HepG2 (cell line): ENCODE data around the gene FKBP8. TPM values are rescaled to one million over a fixed set of nuclear protein-coding genes. Genes with fewer than 3 reads are reported as not detected.

ENCODE experiments used
- CHD2 ChIP-seq: IDR thresholded peaks from 2 replicates; pipeline ENCODE4 v1.6.1; 2011; ENCODE audit warnings: low read depth, low read length, improper control_type of control experiment
- PAX8 ChIP-seq: sonication (generic); formaldehyde crosslinking; IDR thresholded peaks from 2 replicates; pipeline ENCODE4 v1.8.0; 2022; ENCODE audit warnings: mild to moderate bottlenecking, missing genetic modification reagents, borderline replicate concordance
- PRMT3 ChIP-seq: sonication (generic); formaldehyde crosslinking; IDR thresholded peaks from 2 replicates; pipeline ENCODE4 v1.8.1; 2022; ENCODE audit warnings: low read depth, mild to moderate bottlenecking, moderate library complexity, missing genetic modification reagents, borderline replicate concordance
- SP1 ChIP-seq, 2 experiments: fragments of 450-650 bp in 1 of 2; sonication (generic) in 1 of 2; formaldehyde crosslinking in 1 of 2; IDR thresholded peaks; 2 replicates each; pipeline versions ENCODE4 v1.4.0 to v1.6.1; 2016 to 2020; ENCODE audit warnings: missing genetic modification reagents in 1 of 2
- SP140L ChIP-seq: sonication (generic); formaldehyde crosslinking; IDR thresholded peaks from 2 replicates; pipeline ENCODE4 v1.4.0; 2020; ENCODE audit warnings: missing genetic modification reagents, borderline replicate concordance
- ZBTB7A ChIP-seq: sonication (generic); formaldehyde crosslinking; IDR thresholded peaks from 2 replicates; pipeline ENCODE4 v1.8.0; 2022; ENCODE audit warnings: mild to moderate bottlenecking, missing genetic modification reagents
- ZNF143 ChIP-seq: sonication (generic); formaldehyde crosslinking; IDR thresholded peaks from 2 replicates; pipeline ENCODE4 v1.4.0; 2020; ENCODE audit warnings: missing genetic modification reagents
- ZNF326 ChIP-seq: sonication (generic); formaldehyde crosslinking; IDR thresholded peaks from 2 replicates; pipeline ENCODE4 v1.4.0; 2020; ENCODE audit warnings: missing genetic modification reagents, borderline replicate concordance
- ZNF335 ChIP-seq: sonication (generic); formaldehyde crosslinking; IDR thresholded peaks from 2 replicates; pipeline ENCODE4 v1.4.0; 2020; ENCODE audit warnings: missing genetic modification reagents
- ZNF549 ChIP-seq: sonication (generic); formaldehyde crosslinking; IDR thresholded peaks from 2 replicates; pipeline ENCODE4 v1.5.0; 2020; ENCODE audit warnings: missing genetic modification reagents
- ZNF616 ChIP-seq: sonication (generic); formaldehyde crosslinking; IDR thresholded peaks from 2 replicates; pipeline ENCODE4 v1.5.0; 2020; ENCODE audit warnings: low read depth, mild to moderate bottlenecking, missing genetic modification reagents
- ZNF772 ChIP-seq: sonication (generic); formaldehyde crosslinking; IDR thresholded peaks from 2 replicates; pipeline ENCODE4 v1.5.0; 2020; ENCODE audit warnings: mild to moderate bottlenecking, missing genetic modification reagents
- ZSCAN30 ChIP-seq: sonication (generic); formaldehyde crosslinking; IDR thresholded peaks from 2 replicates; pipeline ENCODE4 v1.5.0; 2020; ENCODE audit warnings: mild to moderate bottlenecking, missing genetic modification reagents
- polyA plus RNA-seq, 8 experiments: library from polyadenylated mRNA; depleted of rRNA in 3 of 8; stranded (reverse) in 7 of 8; unstranded in 1 of 8; fragments of >200 nt; fragmentation: Illumina TruSeq in 4 of 8; extraction: Trizol in 4 of 8; gene quantifications; 2 replicates each; pipeline versions ENCODE4 v1.2.1 to v1.2.3, GENCODE V29; 2011 to 2016; ENCODE audit warnings: low read depth in 4 of 8, missing spikeins in 1 of 8, mixed read lengths in 1 of 8; ENCODE audit not compliant: insufficient read depth in 1 of 8
- total RNA-seq, 5 experiments: library from RNA; depleted of rRNA; stranded (reverse); fragments of >200 nt; fragmentation: Illumina TruSeq; extraction: Trizol; gene quantifications; 2 replicates each; pipeline ENCODE4 v1.2.3, GENCODE V29; 2016; ENCODE audit warnings: low read depth in 1 of 5
- TF ChIP-seq, protein P1 (sequence below): sonication (generic); formaldehyde crosslinking; IDR thresholded peaks from 2 replicates; pipeline ENCODE4 v1.5.1; 2020; ENCODE audit warnings: mild to moderate bottlenecking, missing genetic modification reagents, moderate library complexity
- TF ChIP-seq, protein P2 (sequence below): sonication (generic); formaldehyde crosslinking; IDR thresholded peaks from 2 replicates; pipeline ENCODE4 v1.4.0; 2020; ENCODE audit warnings: mild to moderate bottlenecking, missing genetic modification reagents
- TF ChIP-seq, protein P3 (sequence below): sonication (generic); formaldehyde crosslinking; conservative IDR thresholded peaks from 2 replicates; pipeline ENCODE4 v1.4.0; 2020; ENCODE audit warnings: mild to moderate bottlenecking, missing genetic modification reagents, moderate library complexity

Gene FKBP8
- total and polyA plus RNA-seq, 2 of the 13 experiments (the other 11 are each of a cell fraction or from before 2014, with no cell fraction given) = 81.7 to 93.9 TPM

DNA sequence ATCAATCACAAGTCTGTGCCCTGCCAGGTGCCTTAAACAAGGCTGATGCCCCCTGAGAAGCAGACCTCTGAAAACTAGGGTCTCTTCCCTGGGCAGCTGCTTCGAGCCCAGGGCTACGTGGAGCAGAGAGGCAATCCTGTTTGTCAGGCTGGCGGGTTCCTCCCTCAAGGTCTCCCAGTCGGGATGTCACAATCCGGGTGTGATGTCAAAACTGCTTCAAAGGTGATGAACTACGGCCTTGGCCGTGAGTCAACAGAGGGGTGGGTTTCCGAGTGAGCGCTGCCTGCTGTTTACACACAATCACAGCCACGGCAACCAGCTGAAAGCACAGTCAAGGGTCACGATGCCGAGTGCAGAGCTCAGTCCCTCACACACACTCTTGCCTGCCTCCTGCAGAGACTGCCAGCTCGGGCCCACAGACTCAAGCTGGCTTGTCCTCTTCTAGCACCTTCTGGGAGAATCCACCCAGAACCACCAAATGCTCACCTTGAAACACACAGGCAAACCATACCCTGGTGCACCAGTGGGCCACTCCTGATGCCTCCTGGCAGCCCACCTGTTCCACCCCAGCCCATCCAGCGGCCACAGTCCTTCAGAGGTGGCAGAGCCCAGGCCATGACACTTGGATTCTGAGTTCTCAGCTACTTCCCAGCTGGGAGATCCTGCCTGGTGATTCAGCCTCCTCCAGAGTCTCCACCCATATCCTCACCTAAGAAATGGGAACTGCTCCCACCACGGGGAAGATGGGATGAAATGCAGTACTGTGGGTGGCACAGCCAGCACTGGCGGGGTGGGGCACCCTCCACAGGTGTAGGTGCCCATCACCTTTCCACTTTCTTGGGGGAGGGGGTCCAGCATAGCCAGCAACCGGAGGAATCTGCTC lies 28.3 kb downstream of the FKBP8 start (continued):
- no peak for TF ChIP-seq SP140L (CRISPR knock-in tag)
- TF ChIP-seq ZNF772 (CRISPR knock-in tag) = peak; percentile 85
- peak; percentile 99 for TF ChIP-seq ZBTB7A (CRISPR knock-in tag)
- no peak for TF ChIP-seq ZNF616
- TF ChIP-seq PRMT3 (CRISPR knock-in tag) = peak; percentile 95
- TF ChIP-seq, protein P1, sequence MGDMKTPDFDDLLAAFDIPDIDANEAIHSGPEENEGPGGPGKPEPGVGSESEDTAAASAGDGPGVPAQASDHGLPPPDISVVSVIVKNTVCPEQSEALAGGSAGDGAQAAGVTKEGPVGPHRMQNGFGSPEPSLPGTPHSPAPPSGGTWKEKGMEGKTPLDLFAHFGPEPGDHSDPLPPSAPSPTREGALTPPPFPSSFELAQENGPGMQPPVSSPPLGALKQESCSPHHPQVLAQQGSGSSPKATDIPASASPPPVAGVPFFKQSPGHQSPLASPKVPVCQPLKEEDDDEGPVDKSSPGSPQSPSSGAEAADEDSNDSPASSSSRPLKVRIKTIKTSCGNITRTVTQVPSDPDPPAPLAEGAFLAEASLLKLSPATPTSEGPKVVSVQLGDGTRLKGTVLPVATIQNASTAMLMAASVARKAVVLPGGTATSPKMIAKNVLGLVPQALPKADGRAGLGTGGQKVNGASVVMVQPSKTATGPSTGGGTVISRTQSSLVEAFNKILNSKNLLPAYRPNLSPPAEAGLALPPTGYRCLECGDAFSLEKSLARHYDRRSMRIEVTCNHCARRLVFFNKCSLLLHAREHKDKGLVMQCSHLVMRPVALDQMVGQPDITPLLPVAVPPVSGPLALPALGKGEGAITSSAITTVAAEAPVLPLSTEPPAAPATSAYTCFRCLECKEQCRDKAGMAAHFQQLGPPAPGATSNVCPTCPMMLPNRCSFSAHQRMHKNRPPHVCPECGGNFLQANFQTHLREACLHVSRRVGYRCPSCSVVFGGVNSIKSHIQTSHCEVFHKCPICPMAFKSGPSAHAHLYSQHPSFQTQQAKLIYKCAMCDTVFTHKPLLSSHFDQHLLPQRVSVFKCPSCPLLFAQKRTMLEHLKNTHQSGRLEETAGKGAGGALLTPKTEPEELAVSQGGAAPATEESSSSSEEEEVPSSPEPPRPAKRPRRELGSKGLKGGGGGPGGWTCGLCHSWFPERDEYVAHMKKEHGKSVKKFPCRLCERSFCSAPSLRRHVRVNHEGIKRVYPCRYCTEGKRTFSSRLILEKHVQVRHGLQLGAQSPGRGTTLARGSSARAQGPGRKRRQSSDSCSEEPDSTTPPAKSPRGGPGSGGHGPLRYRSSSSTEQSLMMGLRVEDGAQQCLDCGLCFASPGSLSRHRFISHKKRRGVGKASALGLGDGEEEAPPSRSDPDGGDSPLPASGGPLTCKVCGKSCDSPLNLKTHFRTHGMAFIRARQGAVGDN (CRISPR knock-in tag) = peak; percentile 99
- TF ChIP-seq CHD2 = no peak
- no peak for TF ChIP-seq ZNF549 (CRISPR knock-in tag)
- TF ChIP-seq PAX8 (CRISPR knock-in tag) = no peak
- TF ChIP-seq, protein P2, sequence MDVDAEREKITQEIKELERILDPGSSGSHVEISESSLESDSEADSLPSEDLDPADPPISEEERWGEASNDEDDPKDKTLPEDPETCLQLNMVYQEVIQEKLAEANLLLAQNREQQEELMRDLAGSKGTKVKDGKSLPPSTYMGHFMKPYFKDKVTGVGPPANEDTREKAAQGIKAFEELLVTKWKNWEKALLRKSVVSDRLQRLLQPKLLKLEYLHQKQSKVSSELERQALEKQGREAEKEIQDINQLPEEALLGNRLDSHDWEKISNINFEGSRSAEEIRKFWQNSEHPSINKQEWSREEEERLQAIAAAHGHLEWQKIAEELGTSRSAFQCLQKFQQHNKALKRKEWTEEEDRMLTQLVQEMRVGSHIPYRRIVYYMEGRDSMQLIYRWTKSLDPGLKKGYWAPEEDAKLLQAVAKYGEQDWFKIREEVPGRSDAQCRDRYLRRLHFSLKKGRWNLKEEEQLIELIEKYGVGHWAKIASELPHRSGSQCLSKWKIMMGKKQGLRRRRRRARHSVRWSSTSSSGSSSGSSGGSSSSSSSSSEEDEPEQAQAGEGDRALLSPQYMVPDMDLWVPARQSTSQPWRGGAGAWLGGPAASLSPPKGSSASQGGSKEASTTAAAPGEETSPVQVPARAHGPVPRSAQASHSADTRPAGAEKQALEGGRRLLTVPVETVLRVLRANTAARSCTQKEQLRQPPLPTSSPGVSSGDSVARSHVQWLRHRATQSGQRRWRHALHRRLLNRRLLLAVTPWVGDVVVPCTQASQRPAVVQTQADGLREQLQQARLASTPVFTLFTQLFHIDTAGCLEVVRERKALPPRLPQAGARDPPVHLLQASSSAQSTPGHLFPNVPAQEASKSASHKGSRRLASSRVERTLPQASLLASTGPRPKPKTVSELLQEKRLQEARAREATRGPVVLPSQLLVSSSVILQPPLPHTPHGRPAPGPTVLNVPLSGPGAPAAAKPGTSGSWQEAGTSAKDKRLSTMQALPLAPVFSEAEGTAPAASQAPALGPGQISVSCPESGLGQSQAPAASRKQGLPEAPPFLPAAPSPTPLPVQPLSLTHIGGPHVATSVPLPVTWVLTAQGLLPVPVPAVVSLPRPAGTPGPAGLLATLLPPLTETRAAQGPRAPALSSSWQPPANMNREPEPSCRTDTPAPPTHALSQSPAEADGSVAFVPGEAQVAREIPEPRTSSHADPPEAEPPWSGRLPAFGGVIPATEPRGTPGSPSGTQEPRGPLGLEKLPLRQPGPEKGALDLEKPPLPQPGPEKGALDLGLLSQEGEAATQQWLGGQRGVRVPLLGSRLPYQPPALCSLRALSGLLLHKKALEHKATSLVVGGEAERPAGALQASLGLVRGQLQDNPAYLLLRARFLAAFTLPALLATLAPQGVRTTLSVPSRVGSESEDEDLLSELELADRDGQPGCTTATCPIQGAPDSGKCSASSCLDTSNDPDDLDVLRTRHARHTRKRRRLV = peak; percentile 91; the same call in 1 of the 2 replicates
- TF ChIP-seq ZNF143 = peak; percentile 69; the same call in 1 of the 2 replicates
- peak; percentile 88 for TF ChIP-seq ZNF335
- no peak for TF ChIP-seq SP1 (IDR thresholded peaks at IDR 0.05)
- peak; percentile 61; the same call in 1 of the 2 replicates for TF ChIP-seq SP1 (CRISPR knock-in tag; IDR thresholded peaks at IDR 0.05)
- TF ChIP-seq ZNF326 (CRISPR knock-in tag) = no peak
- TF ChIP-seq, protein P3, sequence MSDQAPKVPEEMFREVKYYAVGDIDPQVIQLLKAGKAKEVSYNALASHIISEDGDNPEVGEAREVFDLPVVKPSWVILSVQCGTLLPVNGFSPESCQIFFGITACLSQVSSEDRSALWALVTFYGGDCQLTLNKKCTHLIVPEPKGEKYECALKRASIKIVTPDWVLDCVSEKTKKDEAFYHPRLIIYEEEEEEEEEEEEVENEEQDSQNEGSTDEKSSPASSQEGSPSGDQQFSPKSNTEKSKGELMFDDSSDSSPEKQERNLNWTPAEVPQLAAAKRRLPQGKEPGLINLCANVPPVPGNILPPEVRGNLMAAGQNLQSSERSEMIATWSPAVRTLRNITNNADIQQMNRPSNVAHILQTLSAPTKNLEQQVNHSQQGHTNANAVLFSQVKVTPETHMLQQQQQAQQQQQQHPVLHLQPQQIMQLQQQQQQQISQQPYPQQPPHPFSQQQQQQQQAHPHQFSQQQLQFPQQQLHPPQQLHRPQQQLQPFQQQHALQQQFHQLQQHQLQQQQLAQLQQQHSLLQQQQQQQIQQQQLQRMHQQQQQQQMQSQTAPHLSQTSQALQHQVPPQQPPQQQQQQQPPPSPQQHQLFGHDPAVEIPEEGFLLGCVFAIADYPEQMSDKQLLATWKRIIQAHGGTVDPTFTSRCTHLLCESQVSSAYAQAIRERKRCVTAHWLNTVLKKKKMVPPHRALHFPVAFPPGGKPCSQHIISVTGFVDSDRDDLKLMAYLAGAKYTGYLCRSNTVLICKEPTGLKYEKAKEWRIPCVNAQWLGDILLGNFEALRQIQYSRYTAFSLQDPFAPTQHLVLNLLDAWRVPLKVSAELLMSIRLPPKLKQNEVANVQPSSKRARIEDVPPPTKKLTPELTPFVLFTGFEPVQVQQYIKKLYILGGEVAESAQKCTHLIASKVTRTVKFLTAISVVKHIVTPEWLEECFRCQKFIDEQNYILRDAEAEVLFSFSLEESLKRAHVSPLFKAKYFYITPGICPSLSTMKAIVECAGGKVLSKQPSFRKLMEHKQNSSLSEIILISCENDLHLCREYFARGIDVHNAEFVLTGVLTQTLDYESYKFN = peak; percentile 99
- TF ChIP-seq ZSCAN30 (CRISPR knock-in tag) = no peak
